Measurements from ENCODE around the gene RALBP1. TPM values are rescaled to one million over a fixed set of nuclear protein-coding genes. Genes with fewer than 3 reads are reported as not detected.

The RALBP1 gene
- total RNA-seq, 1 donor from 2014 or later: 67.2 TPM

DNA sequence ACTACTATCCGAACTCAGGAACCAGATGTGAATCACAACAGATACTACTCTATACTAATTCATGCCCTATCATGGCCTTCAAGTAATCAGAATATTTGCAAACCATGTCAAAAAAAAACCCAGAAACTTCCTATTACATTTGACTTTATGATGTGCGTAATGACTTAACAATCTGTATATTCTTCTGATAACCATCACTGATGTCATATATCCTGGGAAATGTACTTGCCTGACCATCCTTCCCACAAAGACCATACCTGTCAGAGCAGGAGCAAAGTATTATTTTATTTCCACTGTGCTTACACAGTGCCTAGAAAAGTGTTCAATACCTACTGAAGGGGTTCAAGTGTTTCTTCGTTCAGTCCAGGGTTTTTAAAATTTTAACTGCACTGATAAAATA is 111.5 kb downstream of the RALBP1 start:
- intact Hi-C loops (cut with DNase I): no loop called here
- TF ChIP-seq, protein P1, sequence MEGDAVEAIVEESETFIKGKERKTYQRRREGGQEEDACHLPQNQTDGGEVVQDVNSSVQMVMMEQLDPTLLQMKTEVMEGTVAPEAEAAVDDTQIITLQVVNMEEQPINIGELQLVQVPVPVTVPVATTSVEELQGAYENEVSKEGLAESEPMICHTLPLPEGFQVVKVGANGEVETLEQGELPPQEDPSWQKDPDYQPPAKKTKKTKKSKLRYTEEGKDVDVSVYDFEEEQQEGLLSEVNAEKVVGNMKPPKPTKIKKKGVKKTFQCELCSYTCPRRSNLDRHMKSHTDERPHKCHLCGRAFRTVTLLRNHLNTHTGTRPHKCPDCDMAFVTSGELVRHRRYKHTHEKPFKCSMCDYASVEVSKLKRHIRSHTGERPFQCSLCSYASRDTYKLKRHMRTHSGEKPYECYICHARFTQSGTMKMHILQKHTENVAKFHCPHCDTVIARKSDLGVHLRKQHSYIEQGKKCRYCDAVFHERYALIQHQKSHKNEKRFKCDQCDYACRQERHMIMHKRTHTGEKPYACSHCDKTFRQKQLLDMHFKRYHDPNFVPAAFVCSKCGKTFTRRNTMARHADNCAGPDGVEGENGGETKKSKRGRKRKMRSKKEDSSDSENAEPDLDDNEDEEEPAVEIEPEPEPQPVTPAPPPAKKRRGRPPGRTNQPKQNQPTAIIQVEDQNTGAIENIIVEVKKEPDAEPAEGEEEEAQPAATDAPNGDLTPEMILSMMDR (IDR thresholded peaks at IDR 0.05): no peak
- no peak for DNase-seq (ENCODE audit: low spot score in 2 of 2)
- Histone ChIP-seq H3K27me3 (no peaks in the 10 kb centered on the region), H3K4me3 (no peak overlapping the region), H3K4me1 (no peaks in the 10 kb centered on the region), H3K36me3 (peaks cover 34 to 54% of the 10 kb centered on the region in 2 donors), H3K9me3 (no peaks in the 10 kb centered on the region), H3K27ac (no peak overlapping the region)

Other genes starting within 250 kb of the RALBP1 start
- 25.0 TPM for gene TWSG1, start 140.7 kb upstream of the RALBP1 start, total RNA-seq
- 34.4 TPM for gene PPP4R1, start 139.0 kb downstream of the RALBP1 start, total RNA-seq
- 36.8 TPM for gene RAB31, start 232.8 kb downstream of the RALBP1 start, total RNA-seq

Measured in ascending aorta (tissue), 2 donors.